Activated CD4-positive, alpha-beta T cell treated with anti-CD3 and anti-CD28 coated beads, Interleukin-10, Interleukin-2, amounts not matched to agents 100 ng/mL and 50 ng/mL, durations not matched to agents 16 hours and 8 hours (primary cell): ENCODE data around the gene CDHR1.
A peak's percentile ranks its signal among the peaks of the same experiment; 100 is the strongest.

Source experiments
- DNase-seq: peaks from one replicate; pipeline ENCODE4 v3.0.0-alpha.2; 2020

Gene CDHR1

GRCh38 chr10:84235096-84235495, 40.8 kb downstream of the CDHR1 start:
- DNase-seq = no peak

- no peak for DNase-seq
These were observed 42.5 kb downstream of the CDHR1 start for GRCh38 chr10:84236807-84237198.

GRCh38 chr10:84237199-84238051, 43.1 kb downstream of the CDHR1 start:
- DNase-seq = peak; percentile 10

- DNase-seq = no peak
These were observed 44.6 kb downstream of the CDHR1 start for GRCh38 chr10:84238909-84239308.

GRCh38 chr10:84241185-84241790, 47.0 kb downstream of the CDHR1 start, which contains the start of gene LRIT1:
Gene LRIT1, minus strand, starts transcription at chr10:84241546. Its CDS starts 107 bp downstream, at chr10:84241439.
- no peak for DNase-seq

DNA sequence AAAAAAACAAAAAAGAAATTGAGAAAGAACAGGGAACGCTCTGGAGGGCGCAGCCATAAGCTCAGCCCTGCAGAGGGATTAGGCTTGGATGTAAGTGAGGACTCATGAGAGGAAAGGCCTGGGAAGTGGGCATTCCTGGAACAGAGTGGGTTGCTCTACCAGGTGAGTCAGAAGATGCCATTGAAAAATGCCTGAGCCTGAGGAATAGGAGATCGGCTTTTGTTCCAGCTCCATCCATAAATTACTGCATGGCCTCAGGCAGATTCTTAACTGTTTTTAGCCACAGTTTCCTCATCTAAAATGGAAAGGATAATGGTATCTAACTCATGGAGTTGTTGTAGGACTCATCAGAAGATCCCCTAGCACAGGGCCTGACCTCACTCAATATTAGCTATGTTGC, 49.4 kb downstream of the CDHR1 start:
- no peak for DNase-seq

DNA sequence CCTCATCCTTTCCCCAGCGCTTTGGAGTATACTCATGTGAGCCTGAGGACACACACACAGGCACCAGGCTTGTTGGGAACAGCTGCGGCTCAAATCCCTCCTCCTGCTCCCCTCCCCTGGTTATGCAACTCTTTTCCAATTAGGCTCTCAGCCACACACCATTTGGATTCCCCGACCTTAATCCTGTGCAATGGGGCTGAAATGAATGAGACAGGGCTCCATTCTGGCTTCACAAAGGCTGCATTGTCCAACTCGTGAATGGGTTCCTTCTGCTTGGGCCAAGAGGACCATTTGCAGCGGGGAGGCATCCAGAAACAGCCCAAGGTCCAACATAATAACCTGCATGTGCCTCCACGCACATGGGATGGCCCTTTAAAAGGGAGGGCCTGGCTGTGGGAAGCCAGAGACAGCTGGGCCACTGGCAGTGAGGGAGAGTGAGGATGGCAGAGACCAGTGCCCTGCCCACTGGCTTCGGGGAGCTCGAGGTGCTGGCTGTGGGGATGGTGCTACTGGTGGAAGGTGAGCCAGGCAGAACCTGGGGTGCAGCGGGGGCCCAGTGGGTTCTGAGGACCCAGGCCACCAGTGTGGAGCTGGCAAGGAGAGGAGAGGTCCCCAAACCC, 50.4 kb downstream of the CDHR1 start, which contains the start of gene RGR:
TSS of gene RGR (plus strand) at position 403 of the 620 bp plus-strand sequence. CDS start at position 441, 38 bp downstream.
- DNase-seq = no peak

- DNase-seq = no peak
These were observed 53.2 kb downstream of the CDHR1 start for GRCh38 chr10:84247496-84247895.

GRCh38 chr10:84248794-84249193, 54.5 kb downstream of the CDHR1 start:
- no peak for DNase-seq

- no peak for DNase-seq
These were observed 60.5 kb downstream of the CDHR1 start for GRCh38 chr10:84254552-84255478.

GRCh38 chr10:84256510-84257342, 62.4 kb downstream of the CDHR1 start:
- DNase-seq = peak; percentile 55

DNA sequence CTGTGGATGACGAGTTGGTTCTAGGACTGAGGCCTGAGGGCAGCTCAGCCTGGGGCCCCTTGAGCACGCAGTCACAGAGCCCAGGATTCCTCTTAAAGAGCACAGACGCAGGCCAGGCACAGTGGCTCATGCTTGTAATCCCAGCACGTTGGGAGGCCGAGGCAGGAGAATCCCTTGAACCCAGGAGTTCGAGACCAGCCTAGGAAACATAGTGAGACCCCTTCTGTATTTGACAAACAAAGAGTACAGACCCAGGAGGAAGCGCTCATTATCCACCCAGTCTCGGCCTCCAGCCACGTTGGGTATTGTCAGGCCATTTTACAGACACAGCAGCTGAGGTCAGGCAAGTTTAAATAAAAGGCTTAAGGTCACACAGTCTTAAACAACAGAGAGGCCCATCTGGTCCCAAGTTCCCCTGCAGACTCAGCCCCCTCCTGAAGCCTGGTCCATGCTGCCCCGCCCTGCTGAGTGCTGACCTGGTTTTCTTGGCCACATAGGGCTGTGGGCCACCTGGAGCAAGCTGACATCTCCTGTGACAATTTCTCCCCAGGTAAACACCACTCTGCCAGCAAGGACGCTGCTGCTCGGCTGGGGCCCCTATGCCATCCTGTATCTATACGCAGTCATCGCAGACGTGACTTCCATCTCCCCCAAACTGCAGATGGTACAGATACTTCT, 63.1 kb downstream of the CDHR1 start:
- DNase-seq = no peak

GRCh38 chr10:84258034-84258695, 63.8 kb downstream of the CDHR1 start:
- no peak for DNase-seq

- DNase-seq = no peak
These were observed 67.0 kb downstream of the CDHR1 start for GRCh38 chr10:84261236-84261915.

DNA sequence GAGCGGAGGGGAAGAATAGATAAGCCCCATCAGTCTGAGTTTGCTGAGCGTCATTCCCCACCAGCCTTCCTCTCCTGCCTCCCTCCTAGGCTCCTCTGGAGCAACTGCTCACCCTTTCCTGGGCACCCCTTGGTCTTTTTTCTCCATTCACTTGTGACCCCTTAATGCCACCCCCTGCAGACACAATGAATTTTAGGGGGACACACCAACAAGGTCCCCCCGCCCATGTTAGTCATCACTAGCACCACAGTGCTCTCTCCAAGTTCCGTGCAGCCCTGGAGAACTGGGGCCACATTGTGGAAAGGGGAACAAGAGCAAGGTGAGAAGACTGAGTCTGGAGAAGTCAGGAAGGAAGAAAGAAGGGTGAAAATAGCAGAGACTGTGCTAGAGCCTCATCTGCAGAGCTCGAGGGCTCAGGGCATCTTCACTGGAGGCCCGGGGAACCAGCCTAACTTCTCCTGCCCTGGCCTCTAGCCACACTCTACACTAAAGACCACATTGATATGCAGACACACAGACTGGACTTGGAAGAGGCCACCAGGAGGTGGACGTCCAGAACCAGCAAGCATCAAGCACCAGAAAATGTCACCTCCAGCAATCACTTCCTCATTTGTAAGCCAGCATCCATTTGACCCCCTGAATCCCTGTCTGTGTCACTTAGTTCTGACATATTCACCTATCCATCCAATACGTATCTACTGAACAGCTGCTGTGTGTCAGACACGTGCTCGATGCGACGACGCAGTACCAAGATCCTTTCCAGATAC, 68.0 kb downstream of the CDHR1 start:
- DNase-seq = no peak

- DNase-seq = no peak
These were observed 69.4 kb downstream of the CDHR1 start for GRCh38 chr10:84263716-84264115.

GRCh38 chr10:84264611-84265141, 70.3 kb downstream of the CDHR1 start:
- peak; percentile 79 for DNase-seq

DNA sequence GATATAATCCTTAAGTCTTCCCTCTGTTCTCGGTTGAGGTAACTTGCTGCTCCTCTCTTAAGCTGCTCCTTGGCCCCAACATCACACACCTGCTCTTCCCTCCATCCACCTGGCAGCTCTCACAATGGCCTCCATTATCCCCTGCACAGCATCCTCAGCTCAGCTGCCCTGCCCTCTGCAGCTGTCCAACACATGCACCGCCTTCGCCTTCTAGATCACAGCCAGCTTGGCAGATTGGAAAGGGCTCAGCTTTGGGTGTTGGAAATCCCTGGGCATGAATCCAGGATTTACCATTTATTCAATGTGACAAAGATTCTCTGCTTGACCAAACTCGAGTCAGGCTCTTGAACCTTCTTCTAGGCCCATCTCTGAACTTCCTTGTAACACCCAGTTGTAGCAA, 71.1 kb downstream of the CDHR1 start:
- DNase-seq = no peak
